OCI-LY1 (cell line): ENCODE measurements around the gene DMWD.

Source experiments
- EZH2 ChIP-seq: fragments of 200-600 bp; sonication (generic), shearing (Covaris generic); IDR thresholded peaks from 2 replicates; pipeline ENCODE4 v1.8.0; 2017; ENCODE audit warnings: borderline replicate concordance, mixed run types, mild to moderate bottlenecking, antibody characterized with exemption, low read length, moderate library complexity, mixed read lengths
- TF ChIP-seq, protein P1 (sequence below): fragments of 200-600 bp; sonication (generic), shearing (Covaris generic); IDR thresholded peaks from 2 replicates; pipeline ENCODE4 v1.5.1; 2017; ENCODE audit warnings: mild to moderate bottlenecking, antibody characterized with exemption, low read length, moderate library complexity, mixed read lengths

DNA sequence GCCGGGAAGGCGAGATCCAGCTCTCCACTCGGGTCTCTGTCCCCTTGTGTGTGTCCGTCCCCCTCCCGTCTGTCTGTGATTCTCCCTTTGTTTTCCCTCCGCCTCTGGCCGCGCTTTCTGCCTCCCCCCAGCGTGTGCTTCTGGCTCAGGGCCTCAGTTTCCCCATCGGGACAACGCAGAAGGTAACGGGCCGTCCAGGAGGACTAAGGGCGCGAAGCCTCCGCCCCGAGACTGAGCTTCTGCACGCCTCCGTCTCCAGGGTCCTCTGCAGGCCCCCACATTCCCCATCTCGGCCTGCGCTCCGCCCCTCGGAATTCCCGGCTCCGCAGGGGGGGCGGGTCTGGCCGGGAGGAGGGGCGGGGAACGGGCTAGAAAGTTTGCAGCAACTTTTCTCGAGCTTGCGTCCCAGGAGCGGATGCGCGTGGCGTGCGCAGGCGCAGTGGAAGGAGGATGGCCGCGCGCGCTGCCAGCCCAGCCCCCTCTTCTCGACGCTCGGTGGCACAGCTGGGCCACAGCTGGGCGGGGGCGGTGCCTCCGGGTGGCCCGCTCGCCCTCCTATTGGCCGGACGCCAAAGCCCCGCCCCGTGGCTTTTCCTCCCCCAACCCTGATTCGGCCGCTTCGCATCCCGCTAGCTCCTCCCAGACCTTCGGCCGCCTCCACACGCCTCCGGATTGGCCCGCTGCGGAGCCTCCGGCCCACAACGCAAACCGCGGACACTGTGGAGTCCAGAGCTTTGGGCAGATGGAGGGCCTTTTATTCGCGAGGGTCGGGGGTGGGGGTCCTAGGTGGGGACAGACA, 23.5 kb downstream of the DMWD start, which contains the start of gene SIX5:
- TF ChIP-seq, protein P1, sequence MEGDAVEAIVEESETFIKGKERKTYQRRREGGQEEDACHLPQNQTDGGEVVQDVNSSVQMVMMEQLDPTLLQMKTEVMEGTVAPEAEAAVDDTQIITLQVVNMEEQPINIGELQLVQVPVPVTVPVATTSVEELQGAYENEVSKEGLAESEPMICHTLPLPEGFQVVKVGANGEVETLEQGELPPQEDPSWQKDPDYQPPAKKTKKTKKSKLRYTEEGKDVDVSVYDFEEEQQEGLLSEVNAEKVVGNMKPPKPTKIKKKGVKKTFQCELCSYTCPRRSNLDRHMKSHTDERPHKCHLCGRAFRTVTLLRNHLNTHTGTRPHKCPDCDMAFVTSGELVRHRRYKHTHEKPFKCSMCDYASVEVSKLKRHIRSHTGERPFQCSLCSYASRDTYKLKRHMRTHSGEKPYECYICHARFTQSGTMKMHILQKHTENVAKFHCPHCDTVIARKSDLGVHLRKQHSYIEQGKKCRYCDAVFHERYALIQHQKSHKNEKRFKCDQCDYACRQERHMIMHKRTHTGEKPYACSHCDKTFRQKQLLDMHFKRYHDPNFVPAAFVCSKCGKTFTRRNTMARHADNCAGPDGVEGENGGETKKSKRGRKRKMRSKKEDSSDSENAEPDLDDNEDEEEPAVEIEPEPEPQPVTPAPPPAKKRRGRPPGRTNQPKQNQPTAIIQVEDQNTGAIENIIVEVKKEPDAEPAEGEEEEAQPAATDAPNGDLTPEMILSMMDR: no peak
- no peak for TF ChIP-seq EZH2
